Central memory CD8-positive, alpha-beta T cell (primary cell): ENCODE measurements around the gene DNAJC7.

Experiments
- ATAC-seq: fragments of 150-1000 bp; cut with Tn5 transposase; replicated peaks from 2 replicates; pipeline ENCODE4 v1.10.0; 2022; ENCODE audit warnings: mild to moderate bottlenecking, moderate FRiP score, moderate number of reproducible peaks; ENCODE audit not compliant: poor library complexity, severe bottlenecking; ENCODE audit errors: extremely low read depth
- DNase-seq, 2 donors: peaks; one replicate each; pipeline ENCODE4 v3.0.0; 2021; ENCODE audit warnings: low spot score in 2 of 2
- H3K27ac Mint-ChIP-seq: one replicate; pipeline ENCODE4 v1.8.0; 2022; ENCODE audit warnings: low read depth, mild to moderate bottlenecking, moderate library complexity, mixed read lengths
- H3K27me3 Mint-ChIP-seq: one replicate; pipeline ENCODE4 v1.8.0; 2022; ENCODE audit warnings: mixed read lengths
- H3K36me3 Mint-ChIP-seq: one replicate; pipeline ENCODE4 v1.8.0; 2022; ENCODE audit warnings: mild to moderate bottlenecking, moderate library complexity, mixed read lengths; ENCODE audit not compliant: insufficient read depth
- H3K4me1 Mint-ChIP-seq: one replicate; pipeline ENCODE4 v1.8.0; 2022; ENCODE audit warnings: mixed read lengths
- H3K4me3 Mint-ChIP-seq: one replicate; pipeline ENCODE4 v1.8.0; 2022; ENCODE audit warnings: mild to moderate bottlenecking, moderate library complexity, mixed read lengths
- H3K9me3 Mint-ChIP-seq: one replicate; pipeline ENCODE4 v1.8.0; 2022; ENCODE audit warnings: mixed read lengths

The DNAJC7 gene

GRCh38 chr17:42002175-42002791, 15.0 kb downstream of the DNAJC7 start:
- ATAC-seq: no peak
- DNase-seq: no peak
- no peaks in the 10 kb centered on the region for H3K27me3 Mint-ChIP-seq
- no peak overlapping the region for H3K27ac Mint-ChIP-seq
- no peaks in the 10 kb centered on the region for H3K9me3 Mint-ChIP-seq
- peaks cover 50% of the 10 kb centered on the region for H3K36me3 Mint-ChIP-seq
- no peak overlapping the region for H3K4me3 Mint-ChIP-seq
- H3K4me1 Mint-ChIP-seq: peaks cover 41% of the 10 kb centered on the region

- Mint-ChIP-seq H3K27ac (no peak overlapping the region), H3K9me3 (no peaks in the 10 kb centered on the region), H3K27me3 (no peaks in the 10 kb centered on the region), H3K36me3 (peaks cover 52% of the 10 kb centered on the region), H3K4me3 (no peak overlapping the region), H3K4me1 (peaks cover 37% of the 10 kb centered on the region)
- no peak for ATAC-seq
- no peak for DNase-seq
Observed at GRCh38 chr17:42001729-42002128, 15.5 kb downstream of the DNAJC7 start.

- H3K9me3 Mint-ChIP-seq: no peaks in the 10 kb centered on the region
- no peak overlapping the region for H3K4me3 Mint-ChIP-seq
- peaks cover 64% of the 10 kb centered on the region for H3K36me3 Mint-ChIP-seq
- DNase-seq: no peak
- peaks cover 35% of the 10 kb centered on the region for H3K4me1 Mint-ChIP-seq
- no peak overlapping the region for H3K27ac Mint-ChIP-seq
- ATAC-seq: no peak
- no peaks in the 10 kb centered on the region for H3K27me3 Mint-ChIP-seq
Observed at GRCh38 chr17:42000413-42001133, 16.7 kb downstream of the DNAJC7 start.

GRCh38 chr17:41998497-41998896, 18.7 kb downstream of the DNAJC7 start:
- no peaks in the 10 kb centered on the region for H3K27me3 Mint-ChIP-seq
- H3K4me3 Mint-ChIP-seq: no peak overlapping the region
- DNase-seq (no peak), ATAC-seq (no peak)
- H3K27ac Mint-ChIP-seq: no peak overlapping the region
- peaks cover 85% of the 10 kb centered on the region for H3K36me3 Mint-ChIP-seq
- peaks cover 26% of the 10 kb centered on the region for H3K4me1 Mint-ChIP-seq
- H3K9me3 Mint-ChIP-seq: no peaks in the 10 kb centered on the region

- Mint-ChIP-seq H3K27me3 (no peaks in the 10 kb centered on the region), H3K9me3 (no peaks in the 10 kb centered on the region), H3K4me1 (peaks cover 10% of the 10 kb centered on the region), H3K36me3 (peaks cover 86% of the 10 kb centered on the region), H3K4me3 (no peak overlapping the region), H3K27ac (no peak overlapping the region)
- no peak for DNase-seq
- no peak for ATAC-seq
Observed at GRCh38 chr17:41996855-41997164, 20.4 kb downstream of the DNAJC7 start.

- Mint-ChIP-seq H3K4me3 (no peak overlapping the region), H3K36me3 (peaks cover 78% of the 10 kb centered on the region), H3K9me3 (no peaks in the 10 kb centered on the region), H3K4me1 (no peaks in the 10 kb centered on the region), H3K27me3 (no peaks in the 10 kb centered on the region), H3K27ac (no peak overlapping the region)
- no peak for DNase-seq
- ATAC-seq: no peak
Observed at GRCh38 chr17:41992576-41992975, 24.7 kb downstream of the DNAJC7 start.

GRCh38 chr17:41989702-41990419, 27.4 kb downstream of the DNAJC7 start:
- H3K36me3 Mint-ChIP-seq: peaks cover 70% of the 10 kb centered on the region
- ATAC-seq (no peak), DNase-seq (no peak)
- H3K4me1 Mint-ChIP-seq: no peaks in the 10 kb centered on the region
- no peak overlapping the region for H3K4me3 Mint-ChIP-seq
- H3K9me3 Mint-ChIP-seq: no peaks in the 10 kb centered on the region
- H3K27me3 Mint-ChIP-seq: no peaks in the 10 kb centered on the region
- H3K27ac Mint-ChIP-seq: no peak overlapping the region

- Mint-ChIP-seq H3K4me1 (peaks cover 5% of the 10 kb centered on the region), H3K27ac (no peak overlapping the region), H3K4me3 (no peak overlapping the region), H3K27me3 (no peaks in the 10 kb centered on the region), H3K9me3 (no peaks in the 10 kb centered on the region), H3K36me3 (peaks cover 68% of the 10 kb centered on the region)
- ATAC-seq: no peak
- no peak for DNase-seq
Observed at GRCh38 chr17:41988418-41988817, 28.8 kb downstream of the DNAJC7 start.

GRCh38 chr17:41987642-41988041, 29.6 kb downstream of the DNAJC7 start:
- ATAC-seq (no peak), DNase-seq (no peak)
- H3K27ac Mint-ChIP-seq: no peak overlapping the region
- peaks cover 66% of the 10 kb centered on the region for H3K36me3 Mint-ChIP-seq
- no peak overlapping the region for H3K4me3 Mint-ChIP-seq
- no peaks in the 10 kb centered on the region for H3K9me3 Mint-ChIP-seq
- no peaks in the 10 kb centered on the region for H3K27me3 Mint-ChIP-seq
- H3K4me1 Mint-ChIP-seq: peaks cover 5% of the 10 kb centered on the region

GRCh38 chr17:41986634-41987033, 30.6 kb downstream of the DNAJC7 start:
- Mint-ChIP-seq H3K27ac (no peak overlapping the region), H3K4me3 (no peak overlapping the region), H3K9me3 (no peaks in the 10 kb centered on the region), H3K4me1 (peaks cover 5% of the 10 kb centered on the region), H3K36me3 (peaks cover 71% of the 10 kb centered on the region), H3K27me3 (no peaks in the 10 kb centered on the region)
- no peak for DNase-seq
- ATAC-seq: no peak

- peaks cover 76% of the 10 kb centered on the region for H3K36me3 Mint-ChIP-seq
- no peaks in the 10 kb centered on the region for H3K27me3 Mint-ChIP-seq
Observed at GRCh38 chr17:41985919-41986318, 31.3 kb downstream of the DNAJC7 start.

GRCh38 chr17:41984454-41984853, 32.8 kb downstream of the DNAJC7 start:
- H3K36me3 Mint-ChIP-seq: peaks cover 77% of the 10 kb centered on the region
- H3K4me1 Mint-ChIP-seq: peaks cover 5% of the 10 kb centered on the region
- DNase-seq: no peak
- no peak for ATAC-seq
- H3K27me3 Mint-ChIP-seq: no peaks in the 10 kb centered on the region
- no peaks in the 10 kb centered on the region for H3K9me3 Mint-ChIP-seq
- H3K4me3 Mint-ChIP-seq: no peak overlapping the region
- no peak overlapping the region for H3K27ac Mint-ChIP-seq

More at GRCh38 chr17:41985919-41986318, 31.3 kb downstream of the DNAJC7 start:
- peaks cover 5% of the 10 kb centered on the region for H3K4me1 Mint-ChIP-seq
- no peak overlapping the region for H3K4me3 Mint-ChIP-seq
- DNase-seq (no peak), ATAC-seq (no peak)
- H3K27ac Mint-ChIP-seq: no peak overlapping the region
- no peaks in the 10 kb centered on the region for H3K9me3 Mint-ChIP-seq
